ENCODE results near the gene REPIN1. TPM values are rescaled to one million over a fixed set of nuclear protein-coding genes. Genes with fewer than 3 reads are reported as not detected.
A peak's percentile ranks its signal among the peaks of the same experiment; 100 is the strongest.

The REPIN1 gene
- total RNA-seq, 2 experiments from 2014 or later, result 48.2 to 55.6 TPM

- Mint-ChIP-seq H3K9me3 (ENCODE audit: low read depth) (no peaks in the 10 kb centered on the region), H3K27ac (no peak overlapping the region), H3K36me3 (ENCODE audit: low read depth) (peaks cover 5% of the 10 kb centered on the region), H3K27me3 (no peaks in the 10 kb centered on the region), H3K4me1 (peaks cover 17% of the 10 kb centered on the region), H3K4me3 (no peak overlapping the region)
- ChIA-PET POLR2A (no interaction called here), CTCF (no interaction called here)
- DNase-seq (no peak), ATAC-seq (no peak)
- intact Hi-C loops (cut with DNase I, micrococcal nuclease), result no loop called here
Measured at GRCh38 chr7:150398108-150398964, 29.7 kb downstream of the REPIN1 start.

- H3K27ac Mint-ChIP-seq, result no peak overlapping the region
- POLR2A ChIA-PET, result no interaction called here
Measured at GRCh38 chr7:150398965-150399320, 30.3 kb downstream of the REPIN1 start.

GRCh38 chr7:150399421-150400007, 30.9 kb downstream of the REPIN1 start:
- Mint-ChIP-seq H3K4me1 (peaks cover 23% of the 10 kb centered on the region), H3K36me3 (ENCODE audit: low read depth) (peaks cover 5% of the 10 kb centered on the region), H3K4me3 (no peak overlapping the region), H3K9me3 (ENCODE audit: low read depth) (no peaks in the 10 kb centered on the region), H3K27ac (no peak overlapping the region), H3K27me3 (no peaks in the 10 kb centered on the region)
- DNase-seq (no peak), ATAC-seq (no peak)
- intact Hi-C loops (cut with DNase I, micrococcal nuclease), result no loop called here
- ChIA-PET POLR2A (no interaction called here), CTCF (interaction anchor here (0.8 kb wide), 1 partner anchor 25 kb away, joined by 3 read pairs; no protein-coding TSS in a partner anchor)

More at GRCh38 chr7:150398965-150399320, 30.3 kb downstream of the REPIN1 start:
- peaks cover 20% of the 10 kb centered on the region for H3K4me1 Mint-ChIP-seq
- CTCF ChIA-PET, result no interaction called here
- H3K27me3 Mint-ChIP-seq, result no peaks in the 10 kb centered on the region
- H3K9me3 Mint-ChIP-seq (ENCODE audit: low read depth), result no peaks in the 10 kb centered on the region
- ATAC-seq (no peak), DNase-seq (no peak)
- H3K4me3 Mint-ChIP-seq, result no peak overlapping the region
- intact Hi-C loops (cut with DNase I, micrococcal nuclease), result no loop called here
- peaks cover 5% of the 10 kb centered on the region for H3K36me3 Mint-ChIP-seq (ENCODE audit: low read depth)

- intact Hi-C loops (cut with DNase I, micrococcal nuclease), result no loop called here
- Mint-ChIP-seq H3K4me3 (no peak overlapping the region), H3K36me3 (ENCODE audit: low read depth) (peaks cover 5% of the 10 kb centered on the region), H3K27ac (no peak overlapping the region), H3K4me1 (peaks cover 25% of the 10 kb centered on the region), H3K9me3 (ENCODE audit: low read depth) (no peaks in the 10 kb centered on the region), H3K27me3 (no peaks in the 10 kb centered on the region)
- ATAC-seq (peak; percentile 11), DNase-seq (no peak)
- ChIA-PET POLR2A (no interaction called here), CTCF (interaction anchor here (0.8 kb wide), 1 partner anchor 25 kb away, joined by 3 read pairs; no protein-coding TSS in a partner anchor)
Measured at GRCh38 chr7:150400008-150400787, 31.6 kb downstream of the REPIN1 start.

- peaks cover 29% of the 10 kb centered on the region for H3K4me1 Mint-ChIP-seq
- DNase-seq (no peak), ATAC-seq (no peak)
- intact Hi-C loops (cut with DNase I, micrococcal nuclease), result no loop called here
- H3K27ac Mint-ChIP-seq, result no peak overlapping the region
- no peaks in the 10 kb centered on the region for H3K9me3 Mint-ChIP-seq (ENCODE audit: low read depth)
- no peaks in the 10 kb centered on the region for H3K27me3 Mint-ChIP-seq
- H3K4me3 Mint-ChIP-seq, result no peak overlapping the region
- ChIA-PET CTCF (no interaction called here), POLR2A (no interaction called here)
- H3K36me3 Mint-ChIP-seq (ENCODE audit: low read depth), result peaks cover 5% of the 10 kb centered on the region
Measured at GRCh38 chr7:150400788-150401423, 32.3 kb downstream of the REPIN1 start.

GRCh38 chr7:150401424-150401790, 32.8 kb downstream of the REPIN1 start:
- ATAC-seq, result no peak
- no peak overlapping the region for H3K4me3 Mint-ChIP-seq
- H3K9me3 Mint-ChIP-seq (ENCODE audit: low read depth), result no peaks in the 10 kb centered on the region
- peaks cover 5% of the 10 kb centered on the region for H3K36me3 Mint-ChIP-seq (ENCODE audit: low read depth)
- POLR2A ChIA-PET, result no interaction called here
- H3K4me1 Mint-ChIP-seq, result peaks cover 34% of the 10 kb centered on the region
- DNase-seq, result no peak
- intact Hi-C loops (cut with DNase I, micrococcal nuclease), result no loop called here
- H3K27ac Mint-ChIP-seq, result no peak overlapping the region
- CTCF ChIA-PET, result interaction anchor here (1.0 kb wide), 1 partner anchor 388 kb away, joined by 3 read pairs; no protein-coding TSS in a partner anchor
- no peaks in the 10 kb centered on the region for H3K27me3 Mint-ChIP-seq

GRCh38 chr7:150401861-150402631, 33.4 kb downstream of the REPIN1 start:
- CTCF ChIA-PET, result interaction anchor here (1.0 kb wide), 1 partner anchor 387 kb away, joined by 3 read pairs; no protein-coding TSS in a partner anchor
- intact Hi-C loops (cut with DNase I, micrococcal nuclease), result no loop called here
- Mint-ChIP-seq H3K36me3 (ENCODE audit: low read depth) (peaks cover 6% of the 10 kb centered on the region), H3K27ac (no peak overlapping the region), H3K9me3 (ENCODE audit: low read depth) (no peaks in the 10 kb centered on the region), H3K4me1 (peaks cover 41% of the 10 kb centered on the region), H3K4me3 (no peak overlapping the region), H3K27me3 (no peaks in the 10 kb centered on the region)
- ATAC-seq (no peak), DNase-seq (no peak)
- POLR2A ChIA-PET, result no interaction called here

- ATAC-seq (no peak), DNase-seq (no peak)
- intact Hi-C loops (cut with DNase I, micrococcal nuclease), result no loop called here
- Mint-ChIP-seq H3K9me3 (ENCODE audit: low read depth) (no peaks in the 10 kb centered on the region), H3K4me1 (peaks cover 43% of the 10 kb centered on the region), H3K4me3 (no peak overlapping the region), H3K27ac (peak overlapping the region; percentile 48), H3K36me3 (ENCODE audit: low read depth) (peaks cover 8% of the 10 kb centered on the region), H3K27me3 (no peaks in the 10 kb centered on the region)
- ChIA-PET POLR2A (no interaction called here), CTCF (no interaction called here)
Measured at GRCh38 chr7:150402671-150403321, 34.2 kb downstream of the REPIN1 start.

GRCh38 chr7:150403376-150404171, 35.0 kb downstream of the REPIN1 start:
- ChIA-PET CTCF (interaction anchor here (0.7 to 3.5 kb wide), 7 partner anchors 25 to 352 kb away, joined by 3 to 12 read pairs (median 3); no protein-coding TSS in a partner anchor), POLR2A (interaction anchor here (1.0 kb wide), 1 partner anchor 34 kb away, joined by 3 read pairs; no protein-coding TSS in a partner anchor)
- DNase-seq, result no peak
- no peaks in the 10 kb centered on the region for H3K9me3 Mint-ChIP-seq (ENCODE audit: low read depth)
- no peak overlapping the region for H3K4me3 Mint-ChIP-seq
- no peak overlapping the region for H3K27ac Mint-ChIP-seq
- peaks cover 3% of the 10 kb centered on the region for H3K36me3 Mint-ChIP-seq (ENCODE audit: low read depth)
- H3K27me3 Mint-ChIP-seq, result no peaks in the 10 kb centered on the region
- intact Hi-C loops (cut with DNase I, micrococcal nuclease), result loop anchor here in 1 of 2 experiments (2.0 kb wide), 3 partner anchors 17 to 81 kb away; partner anchors contain the start of genes ACTR3C, LRRC61 and REPIN1
- peaks cover 46% of the 10 kb centered on the region for H3K4me1 Mint-ChIP-seq
- ATAC-seq, result no peak
